Measurements from ENCODE around the gene ZNF674.
"Not testable (repeated sequence)": the region's sequence is repeated elsewhere in the genome, so short reads cannot be mapped to it uniquely, and the experiment has no call there.

ZNF674 gene

GRCh38 chrX:46463682-46464081 is 81.5 kb downstream of the ZNF674 start:
- DNase-seq: no peak

GRCh38 chrX:46461660-46462191 is 83.5 kb downstream of the ZNF674 start:
- DNase-seq: no peak
- TF ChIP-seq POLR2A (IDR thresholded peaks at IDR 0.05; ENCODE audit: low read length) (no peak), GATA1 (IDR thresholded peaks at IDR 0.05; ENCODE audit: low read depth, low read length) (no peak)

More at GRCh38 chrX:46463682-46464081, 81.5 kb downstream of the ZNF674 start:
- no peak for TF ChIP-seq POLR2A (IDR thresholded peaks at IDR 0.05; ENCODE audit: low read length)

- DNase-seq: not testable (repeated sequence)
These were observed 84.2 kb downstream of the ZNF674 start for GRCh38 chrX:46460801-46461659.

GRCh38 chrX:46459603-46460002 is 85.6 kb downstream of the ZNF674 start:
- TF ChIP-seq POLR2A (IDR thresholded peaks at IDR 0.05; ENCODE audit: low read length) (no peak), GATA1 (IDR thresholded peaks at IDR 0.05; ENCODE audit: low read depth, low read length) (no peak)
- DNase-seq: peak in 1 of 2 experiments; percentile 1

- TF ChIP-seq GATA1 (IDR thresholded peaks at IDR 0.05; ENCODE audit: low read depth, low read length): no peak
- TF ChIP-seq POLR2A (IDR thresholded peaks at IDR 0.05; ENCODE audit: low read length): no peak
- DNase-seq: no peak
These were observed 88.9 kb downstream of the ZNF674 start for GRCh38 chrX:46456125-46456922.

Data from erythroblast (primary cell).